ENCODE measurements around the gene COG4. TPM values are rescaled to one million over a fixed set of nuclear protein-coding genes. Genes with fewer than 3 reads are reported as not detected.

The COG4 gene
- total and polyA plus RNA-seq, 2 experiments from 2014 or later, result 28.8 to 38.1 TPM

DNA sequence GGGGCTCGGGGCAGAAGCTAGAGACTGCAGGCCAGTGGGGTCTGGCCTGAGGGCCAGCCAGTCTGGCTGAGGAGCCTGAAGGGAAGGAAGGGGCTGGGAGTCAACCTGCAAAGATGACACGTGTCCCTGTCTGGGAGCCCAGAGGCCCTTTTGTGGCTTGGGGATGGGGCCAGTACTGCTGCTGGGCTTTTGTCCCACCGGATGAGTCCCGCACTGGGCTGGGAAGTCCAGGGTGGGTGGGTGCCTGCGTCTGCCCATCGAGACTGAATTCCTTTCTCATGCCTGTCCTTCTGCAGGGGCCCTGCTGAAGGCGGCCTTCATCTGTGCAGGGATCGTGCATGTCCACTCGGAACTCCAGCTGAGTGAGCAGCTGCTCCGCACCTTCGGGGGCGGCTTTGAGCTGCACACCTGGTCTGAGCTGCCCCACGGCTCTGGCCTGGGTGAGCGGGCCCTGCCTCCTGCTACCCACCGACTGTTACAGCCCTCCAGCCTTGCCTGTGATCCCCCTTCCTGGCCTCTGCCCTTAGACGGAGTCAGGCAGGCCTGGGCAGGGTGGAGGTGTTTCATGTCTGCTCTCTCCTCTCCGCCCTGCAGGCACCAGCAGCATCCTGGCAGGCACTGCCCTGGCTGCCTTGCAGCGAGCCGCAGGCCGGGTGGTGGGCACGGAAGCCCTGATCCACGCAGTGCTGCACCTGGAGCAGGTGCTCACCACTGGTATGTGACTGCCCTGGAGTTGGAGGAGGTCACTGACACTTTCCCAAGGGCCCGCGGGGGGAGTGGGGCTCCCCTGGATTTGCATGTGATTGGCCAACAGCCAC lies 48.1 kb downstream of the COG4 start:
- Mint-ChIP-seq H3K27ac (0 out of 2 replicates have a peak overlapping the region, but pooled peaks have one; percentile 48), H3K4me1 (peaks cover 13% of the 10 kb centered on the region; the same call in 2 of the 3 replicates), H3K27me3 (ENCODE audit: insufficient read depth, low read depth, poor library complexity) (peaks cover 8% of the 10 kb centered on the region), H3K36me3 (ENCODE audit: low read depth) (0 out of 3 replicates have a peak, but pooled peaks cover under 1% of the 10 kb centered on the region), H3K9me3 (no peaks in the 10 kb centered on the region), H3K4me3 (no peak overlapping the region)
- Histone ChIP-seq H3K79me2 (replicated peaks; ENCODE audit: insufficient read depth) (no peaks in the 10 kb centered on the region), H3K4me2 (no peak overlapping the region), H3K4me1 (ENCODE audit: insufficient read depth) (no peaks in the 10 kb centered on the region), H2AFZ (no peak overlapping the region), H3K9me2 (ENCODE audit: insufficient read depth) (no peaks in the 10 kb centered on the region), H3F3A (replicated peaks; ENCODE audit: low read depth) (no peaks in the 10 kb centered on the region), H3K36me3 (ENCODE audit: insufficient read depth) (no peaks in the 10 kb centered on the region), H3K27me3 (ENCODE audit: insufficient read depth) (no peaks in the 10 kb centered on the region), H3K27ac (ENCODE audit: low read depth) (no peak overlapping the region), H3K4me3 (no peak overlapping the region), H4K20me1 (replicated peaks; ENCODE audit: insufficient read depth) (no peaks in the 10 kb centered on the region)
- no peak for DNase-seq (ENCODE audit: low spot score)
- TF ChIP-seq ZNF331 (CRISPR knock-in tag; IDR thresholded peaks at IDR 0.05; ENCODE audit: low read depth) (no peak), CREB1 (CRISPR knock-in tag; IDR thresholded peaks at IDR 0.05; ENCODE audit: low read depth) (no peak), NANOG (IDR thresholded peaks at IDR 0.05; ENCODE audit: borderline replicate concordance) (no peak), ZNF462 (CRISPR knock-in tag; IDR thresholded peaks at IDR 0.05) (no peak), CTCF (conservative IDR thresholded peaks at IDR 0.05; ENCODE audit: low read depth in 2 of 2) (no peak), EZH2phosphoT487 (IDR thresholded peaks at IDR 0.05; ENCODE audit: unreplicated experiment) (no peak)
- peak; percentile 7; the same call in 2 of the 3 replicates for ATAC-seq
